ENCODE measurements around the gene RTL5. TPM values are rescaled to one million over a fixed set of nuclear protein-coding genes. Genes with fewer than 3 reads are reported as not detected.

RTL5 gene
- total RNA-seq, 2 experiments from 2014 or later, result 0.08 TPM

DNA sequence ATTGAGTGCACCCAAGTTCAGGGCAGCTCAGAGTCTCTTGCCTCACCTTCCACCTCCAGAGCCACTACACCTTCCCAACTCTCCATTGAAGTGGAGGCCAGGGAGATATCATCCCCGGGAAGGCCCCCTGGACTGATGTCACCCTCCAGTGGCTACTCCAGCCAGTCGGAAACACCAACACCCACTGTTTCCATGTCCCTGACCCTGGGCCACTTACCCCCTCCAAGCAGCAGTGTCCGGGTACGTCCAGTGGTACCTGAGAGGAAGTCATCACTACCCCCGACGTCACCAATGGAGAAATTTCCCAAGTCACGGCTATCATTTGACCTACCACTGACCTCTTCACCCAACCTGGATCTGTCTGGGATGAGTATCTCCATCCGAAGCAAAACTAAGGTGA is 7.8 kb upstream of the RTL5 start:
- DNase-seq, result no peak
- H3K36me3 Mint-ChIP-seq, result no peaks in the 10 kb centered on the region
- H3K9me3 Mint-ChIP-seq, result no peaks in the 10 kb centered on the region
- peaks cover 16% of the 10 kb centered on the region for H3K4me1 Mint-ChIP-seq
- H3K27me3 Mint-ChIP-seq, result peaks cover 15% of the 10 kb centered on the region
- H3K27ac Mint-ChIP-seq, result no peak overlapping the region
- no peak overlapping the region for H3K4me3 Mint-ChIP-seq

DNA sequence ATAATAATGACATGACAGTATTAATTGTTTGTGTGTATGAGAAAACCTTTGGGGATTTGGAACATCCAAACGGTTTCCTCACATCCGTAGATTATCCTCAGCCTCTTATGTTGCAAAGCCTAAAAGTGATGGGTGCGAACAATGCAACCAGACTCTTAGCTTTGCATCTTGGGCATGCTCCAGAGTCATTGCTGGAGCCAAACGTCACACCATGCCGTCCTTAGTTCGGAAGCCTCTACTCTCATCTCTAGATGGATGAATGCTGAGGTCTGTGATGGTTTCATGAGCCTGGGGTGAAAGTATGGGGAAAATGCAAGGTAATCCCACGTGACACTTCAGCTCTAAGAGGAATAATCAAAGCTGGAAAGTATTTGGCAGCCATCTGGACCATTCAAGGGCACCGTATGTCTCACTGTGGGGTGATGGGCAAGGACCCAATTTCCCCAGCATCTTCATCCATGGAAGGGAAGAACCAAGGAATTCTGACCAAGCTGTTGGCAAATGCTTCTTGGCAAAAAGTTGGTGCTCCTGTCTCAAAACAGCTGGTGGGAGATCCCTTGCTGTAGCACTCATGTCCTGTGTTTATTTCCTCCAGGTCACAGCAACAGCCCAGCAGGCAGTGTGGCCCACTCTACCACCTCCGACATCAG is 6.3 kb upstream of the RTL5 start:
- Mint-ChIP-seq H3K36me3 (no peaks in the 10 kb centered on the region), H3K27me3 (peaks cover 24% of the 10 kb centered on the region), H3K27ac (no peak overlapping the region), H3K4me1 (peaks cover 6% of the 10 kb centered on the region), H3K9me3 (no peaks in the 10 kb centered on the region), H3K4me3 (no peak overlapping the region)
- no peak for DNase-seq

DNA sequence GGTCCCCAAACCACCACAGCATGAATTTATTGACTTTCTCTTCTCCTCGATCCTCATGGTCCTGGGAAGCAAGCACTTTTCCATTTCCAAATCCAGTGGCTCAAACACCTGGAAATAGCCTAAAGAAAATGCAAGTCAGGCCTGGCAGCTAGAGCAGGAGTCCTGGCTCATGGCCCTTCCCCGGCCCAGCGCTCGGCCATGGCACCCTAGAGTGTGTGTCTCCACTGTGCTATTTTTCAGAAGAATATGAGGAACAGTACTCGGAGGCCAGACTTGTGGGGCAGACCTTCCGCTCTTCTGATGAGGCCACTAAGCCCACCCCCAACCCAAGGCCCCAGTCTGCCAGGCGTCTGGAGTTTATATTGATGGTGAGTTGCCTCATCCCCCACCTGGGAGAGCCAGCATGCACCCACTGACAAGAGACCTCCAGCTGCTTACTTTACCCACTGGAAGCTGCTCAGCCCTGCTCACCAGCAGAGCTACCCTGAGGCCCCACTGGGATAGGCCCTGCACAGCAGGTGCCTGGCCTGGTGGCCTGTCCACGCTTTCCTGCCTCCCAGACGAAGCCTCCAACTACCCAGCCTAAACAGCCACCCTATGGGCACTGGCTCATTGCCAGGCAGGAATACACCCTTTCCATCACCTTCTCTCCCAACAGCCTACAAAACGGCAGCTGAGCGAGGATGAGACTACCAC is 2.3 kb upstream of the RTL5 start:
- Mint-ChIP-seq H3K36me3 (no peaks in the 10 kb centered on the region), H3K4me3 (no peak overlapping the region), H3K27ac (no peak overlapping the region), H3K27me3 (peaks cover 45% of the 10 kb centered on the region), H3K9me3 (no peaks in the 10 kb centered on the region), H3K4me1 (peaks cover 2% of the 10 kb centered on the region)
- DNase-seq, result no peak

DNA sequence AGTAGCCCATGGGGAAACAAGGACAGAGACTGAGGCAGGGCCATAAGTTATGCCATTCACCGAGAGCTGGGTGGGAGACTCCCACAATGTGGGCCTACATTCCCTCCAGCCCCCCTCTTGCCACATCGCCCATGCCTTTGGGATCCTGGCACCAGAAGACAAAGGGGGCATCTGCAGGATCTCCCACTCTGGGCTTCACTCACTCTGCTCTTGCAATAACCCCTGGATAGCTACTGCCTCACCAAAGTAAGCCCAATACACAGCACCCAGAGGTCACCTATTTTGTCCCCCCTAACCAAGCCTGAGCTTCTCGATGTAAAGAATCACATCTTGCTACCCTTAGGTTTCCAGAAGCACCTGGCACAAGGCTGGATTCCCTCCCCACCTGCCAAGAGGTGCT is 741 bp upstream of the RTL5 start:
- Mint-ChIP-seq H3K9me3 (no peaks in the 10 kb centered on the region), H3K27me3 (peaks cover 54% of the 10 kb centered on the region), H3K4me1 (peaks cover 2% of the 10 kb centered on the region), H3K27ac (no peak overlapping the region), H3K36me3 (no peaks in the 10 kb centered on the region), H3K4me3 (no peak overlapping the region)
- DNase-seq, result no peak

DNA sequence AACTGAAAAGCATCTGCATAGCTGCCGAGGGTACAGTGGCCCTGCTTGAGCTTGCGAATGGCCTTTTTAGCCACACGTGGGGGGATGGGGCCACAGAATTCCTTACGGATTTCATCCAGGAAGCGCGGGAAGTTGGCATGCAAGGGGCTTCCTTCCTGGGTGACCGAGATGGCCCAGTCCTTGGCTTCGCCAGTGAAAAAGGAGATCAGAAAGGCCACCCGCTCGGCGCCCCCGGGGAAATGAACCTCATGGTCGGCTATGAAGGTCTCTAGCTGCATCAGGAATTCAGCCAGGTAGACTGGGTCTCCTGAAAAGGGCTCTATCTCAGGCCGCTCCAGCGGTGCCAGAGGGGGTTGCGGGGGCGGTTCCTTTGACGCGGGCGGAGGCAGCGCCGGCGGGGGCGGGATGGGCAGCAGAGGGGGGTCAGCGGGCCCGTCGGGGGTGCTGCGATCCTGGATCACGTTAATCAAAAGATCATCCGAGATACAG is 909 bp downstream of the RTL5 start:
- Mint-ChIP-seq H3K9me3 (no peaks in the 10 kb centered on the region), H3K27me3 (peaks cover 58% of the 10 kb centered on the region), H3K4me1 (peaks cover 8% of the 10 kb centered on the region), H3K4me3 (no peak overlapping the region), H3K27ac (no peak overlapping the region), H3K36me3 (no peaks in the 10 kb centered on the region)
- DNase-seq, result no peak

DNA sequence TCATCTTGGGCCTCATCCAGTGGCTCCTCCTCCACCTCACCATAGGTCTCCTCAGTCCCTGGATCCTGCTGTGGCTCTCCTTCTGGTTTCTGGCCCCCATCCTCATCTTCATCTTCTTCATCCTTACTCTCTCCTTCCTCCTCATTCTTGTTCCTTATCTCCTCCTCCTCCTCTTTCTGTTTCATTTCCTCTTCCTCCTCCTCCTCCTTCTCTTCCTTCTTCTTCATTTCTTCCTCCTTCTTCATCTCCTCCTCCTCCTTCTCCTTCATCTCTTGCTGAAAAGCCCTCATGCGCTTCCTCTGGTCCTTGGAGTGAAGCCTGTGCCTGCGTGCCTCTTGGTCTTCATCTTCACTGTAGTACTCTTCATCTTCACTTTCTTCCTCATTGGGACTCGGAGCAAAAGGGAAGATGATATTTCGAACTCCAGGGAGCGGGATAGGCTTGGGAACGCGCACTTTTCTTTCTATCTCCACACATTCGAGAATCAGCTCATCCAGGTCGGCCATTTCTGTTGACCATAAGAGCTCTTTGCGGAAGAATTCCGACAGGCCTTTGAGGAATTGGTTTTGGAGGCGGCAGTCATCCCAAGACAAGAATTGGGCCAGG is 1.5 kb downstream of the RTL5 start:
- DNase-seq, result no peak
- peaks cover 62% of the 10 kb centered on the region for H3K27me3 Mint-ChIP-seq
- H3K4me1 Mint-ChIP-seq, result peaks cover 8% of the 10 kb centered on the region
- H3K36me3 Mint-ChIP-seq, result no peaks in the 10 kb centered on the region
- H3K4me3 Mint-ChIP-seq, result no peak overlapping the region
- H3K9me3 Mint-ChIP-seq, result no peaks in the 10 kb centered on the region
- H3K27ac Mint-ChIP-seq, result no peak overlapping the region

DNA sequence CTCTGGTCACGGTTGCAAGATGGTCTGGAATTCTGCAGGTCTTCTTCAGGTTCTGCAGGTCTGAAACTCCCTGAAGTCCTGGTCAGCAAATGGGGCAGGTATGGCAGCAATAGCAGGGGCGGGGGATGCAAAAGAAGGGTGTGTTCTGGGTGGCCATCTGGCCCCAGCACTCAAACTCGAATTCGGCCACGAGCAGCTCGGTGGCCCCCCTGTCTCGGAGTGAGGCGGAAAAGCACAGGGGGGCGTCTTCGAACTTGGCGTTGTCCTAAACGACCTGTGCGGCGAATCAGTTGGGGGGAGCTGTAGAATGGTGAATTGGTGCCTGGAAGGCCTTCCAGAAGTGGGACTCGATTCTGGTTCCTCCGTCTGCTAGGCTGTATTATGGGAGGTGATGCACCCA is 2.1 kb downstream of the RTL5 start:
- Mint-ChIP-seq H3K27ac (no peak overlapping the region), H3K9me3 (no peaks in the 10 kb centered on the region), H3K4me1 (peaks cover 8% of the 10 kb centered on the region), H3K4me3 (no peak overlapping the region), H3K36me3 (no peaks in the 10 kb centered on the region), H3K27me3 (peaks cover 67% of the 10 kb centered on the region)
- DNase-seq, result no peak

DNA sequence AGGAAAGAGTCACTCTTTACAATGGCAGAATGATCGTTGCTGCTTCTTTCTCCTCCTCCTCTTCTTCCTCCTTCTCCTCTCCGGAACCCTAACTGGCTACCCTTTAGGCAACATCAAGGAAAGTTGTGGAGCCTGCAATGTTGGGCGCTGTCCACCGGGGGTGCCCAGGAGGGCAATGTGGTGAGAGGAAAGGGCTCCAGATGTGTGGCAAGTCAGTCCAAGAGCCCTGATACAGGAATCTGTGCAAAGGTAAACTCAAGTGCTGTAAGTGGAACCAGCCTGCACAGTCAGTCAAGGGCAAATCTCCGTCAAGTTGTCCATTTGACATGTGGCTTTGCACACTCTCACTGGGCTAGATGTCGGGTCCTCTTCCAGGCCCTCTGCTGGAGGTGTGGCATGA is 2.8 kb downstream of the RTL5 start:
- H3K27ac Mint-ChIP-seq, result no peak overlapping the region
- H3K4me3 Mint-ChIP-seq, result no peak overlapping the region
- no peaks in the 10 kb centered on the region for H3K9me3 Mint-ChIP-seq
- H3K4me1 Mint-ChIP-seq, result peaks cover 8% of the 10 kb centered on the region
- peaks cover 68% of the 10 kb centered on the region for H3K27me3 Mint-ChIP-seq
- no peaks in the 10 kb centered on the region for H3K36me3 Mint-ChIP-seq
- DNase-seq, result peak; percentile 27

DNA sequence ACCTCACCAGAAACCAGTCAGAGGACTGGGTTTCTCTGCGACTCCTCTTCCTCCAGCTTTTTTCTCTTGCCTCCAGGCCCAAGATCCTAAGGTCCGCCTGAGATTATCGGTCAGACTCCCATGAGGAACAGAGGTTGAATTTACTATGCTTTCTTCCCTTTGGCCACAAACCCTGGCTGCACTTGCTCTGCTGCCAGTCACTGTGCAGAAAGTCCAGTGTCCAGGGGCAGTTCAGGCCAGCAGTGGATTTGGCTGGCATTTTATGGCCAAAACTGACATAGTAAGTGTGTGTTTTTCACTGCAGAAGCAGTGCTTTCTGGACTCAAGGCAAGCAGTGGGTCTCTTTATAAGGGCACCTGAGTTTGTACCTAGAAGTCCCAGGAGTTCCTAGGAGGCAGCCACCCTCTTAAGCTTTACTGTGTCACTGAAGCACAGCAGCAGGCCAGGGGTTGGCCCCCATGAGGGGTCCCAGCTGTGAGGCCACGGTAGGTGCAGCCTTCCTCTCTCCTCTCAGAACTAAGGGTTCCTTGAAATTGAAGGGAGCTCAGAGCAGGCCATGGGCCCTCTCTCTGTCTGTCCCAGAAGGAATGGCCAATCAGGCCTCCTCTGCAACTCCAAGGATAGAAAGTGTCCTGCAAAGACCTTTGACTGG is 3.4 kb downstream of the RTL5 start:
- no peak overlapping the region for H3K27ac Mint-ChIP-seq
- H3K27me3 Mint-ChIP-seq, result peaks cover 65% of the 10 kb centered on the region
- H3K36me3 Mint-ChIP-seq, result no peaks in the 10 kb centered on the region
- DNase-seq, result no peak
- peaks cover 8% of the 10 kb centered on the region for H3K4me1 Mint-ChIP-seq
- no peaks in the 10 kb centered on the region for H3K9me3 Mint-ChIP-seq
- H3K4me3 Mint-ChIP-seq, result no peak overlapping the region

DNA sequence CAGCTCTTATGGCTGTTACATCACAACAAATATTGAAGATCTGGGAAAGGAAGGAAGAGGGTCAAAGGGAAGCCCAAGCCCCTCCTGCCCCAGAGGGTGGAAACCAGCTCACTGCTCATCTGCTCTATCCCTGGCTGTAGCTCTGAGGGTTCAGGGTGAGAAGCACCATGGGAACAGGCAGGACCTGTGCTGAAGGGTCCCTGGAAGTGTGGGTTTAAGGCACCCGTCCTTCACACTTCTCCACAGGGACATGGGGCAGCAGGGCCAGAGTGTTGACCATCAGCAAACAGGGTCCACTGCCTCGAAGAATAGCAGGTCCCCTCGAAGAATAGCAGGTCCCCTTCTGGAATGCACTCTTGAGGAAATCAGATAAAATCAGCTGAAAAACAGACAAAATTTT is 4.4 kb downstream of the RTL5 start:
- no peak for DNase-seq
- Mint-ChIP-seq H3K27ac (no peak overlapping the region), H3K4me3 (no peak overlapping the region), H3K27me3 (peaks cover 56% of the 10 kb centered on the region), H3K36me3 (no peaks in the 10 kb centered on the region), H3K4me1 (peaks cover 8% of the 10 kb centered on the region), H3K9me3 (no peaks in the 10 kb centered on the region)

DNA sequence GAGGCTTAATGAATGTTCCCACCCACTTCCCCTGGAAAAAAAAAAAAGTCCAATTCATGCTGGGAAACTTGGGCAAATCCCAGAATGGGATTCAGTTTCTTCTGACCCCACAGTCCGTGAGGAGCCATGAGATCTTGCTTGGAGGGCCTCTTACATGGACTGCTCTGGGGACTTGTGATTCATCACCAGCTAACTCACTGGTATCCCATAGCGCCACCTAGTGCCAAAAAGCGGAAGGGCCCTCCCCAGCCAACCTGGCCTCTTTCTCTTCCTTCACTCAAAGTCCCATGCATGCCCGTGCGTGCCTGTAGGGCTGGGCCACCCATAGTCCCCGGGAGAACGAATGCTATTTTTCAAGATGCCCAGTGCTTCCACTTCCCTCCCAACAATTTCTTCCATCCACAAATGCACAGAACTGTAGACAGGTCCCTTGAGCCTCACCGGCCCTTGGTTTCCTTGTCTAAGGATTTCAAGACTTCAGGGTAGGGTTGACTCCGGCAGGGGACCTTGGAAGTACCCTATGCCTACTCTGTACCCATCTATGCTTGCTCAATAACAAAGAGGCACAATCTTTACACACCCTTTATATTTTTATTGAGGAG is 5.1 kb downstream of the RTL5 start:
- Mint-ChIP-seq H3K4me1 (peaks cover 9% of the 10 kb centered on the region), H3K9me3 (no peaks in the 10 kb centered on the region), H3K36me3 (no peaks in the 10 kb centered on the region), H3K27me3 (peaks cover 52% of the 10 kb centered on the region), H3K27ac (no peak overlapping the region), H3K4me3 (no peak overlapping the region)
- DNase-seq, result peak; percentile 59

DNA sequence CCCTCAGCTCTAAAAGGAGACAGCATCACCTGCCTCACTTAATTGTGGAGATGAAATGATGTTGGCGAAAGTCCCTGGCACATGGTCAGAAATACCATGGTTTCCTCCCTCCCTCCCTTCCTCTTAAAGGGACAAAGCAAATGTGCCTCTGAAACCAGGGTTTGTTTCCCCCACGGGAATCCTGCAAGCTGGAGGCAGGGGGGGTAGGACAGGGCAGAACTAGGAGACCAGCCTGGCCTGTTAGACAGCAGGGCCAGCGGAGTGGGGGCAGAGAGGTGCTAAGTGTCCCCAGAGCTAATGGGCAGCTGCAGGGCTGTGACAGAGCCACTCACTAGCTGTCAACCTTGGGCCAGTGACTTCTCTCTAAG is 5.7 kb downstream of the RTL5 start:
- Mint-ChIP-seq H3K9me3 (no peaks in the 10 kb centered on the region), H3K27me3 (peaks cover 48% of the 10 kb centered on the region), H3K27ac (no peak overlapping the region), H3K36me3 (no peaks in the 10 kb centered on the region), H3K4me3 (no peak overlapping the region), H3K4me1 (peaks cover 13% of the 10 kb centered on the region)
- no peak for DNase-seq

DNA sequence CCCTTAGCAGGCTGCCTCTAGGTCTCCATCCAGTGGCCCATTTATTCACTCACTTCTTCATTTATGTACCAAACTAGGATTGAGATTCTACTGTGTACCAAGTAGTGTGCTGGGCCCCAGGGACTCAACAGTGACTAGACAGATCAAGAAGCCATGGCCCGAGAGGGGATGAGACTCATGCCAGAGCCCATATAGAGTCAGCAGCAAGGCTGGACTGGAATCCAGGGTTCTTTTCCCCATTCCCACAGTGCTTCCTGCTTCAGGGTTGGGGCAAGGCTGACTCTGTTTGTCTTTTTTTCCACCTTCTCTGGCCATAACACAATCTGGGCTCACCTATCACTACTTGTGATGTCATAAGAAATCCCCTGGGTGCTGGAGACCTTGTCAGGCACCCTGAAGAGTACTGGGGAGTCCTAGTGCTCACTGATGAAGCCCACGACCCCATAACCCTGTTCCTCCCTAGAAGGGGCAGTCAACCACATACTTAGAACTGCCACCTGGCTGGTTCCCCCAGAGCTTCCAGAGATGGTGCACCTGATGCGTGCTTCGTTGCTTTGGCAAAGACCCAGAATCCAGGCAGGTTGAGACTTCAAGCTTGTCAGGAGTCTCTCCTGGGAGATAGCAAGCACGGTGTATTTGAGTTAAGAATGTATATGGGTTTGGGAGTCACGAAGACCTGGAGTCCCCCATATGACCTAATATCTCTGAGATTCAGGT is 6.2 kb downstream of the RTL5 start:
- H3K9me3 Mint-ChIP-seq, result no peaks in the 10 kb centered on the region
- DNase-seq, result no peak
- peaks cover 16% of the 10 kb centered on the region for H3K4me1 Mint-ChIP-seq
- H3K36me3 Mint-ChIP-seq, result no peaks in the 10 kb centered on the region
- H3K27ac Mint-ChIP-seq, result no peak overlapping the region
- peaks cover 46% of the 10 kb centered on the region for H3K27me3 Mint-ChIP-seq
- H3K4me3 Mint-ChIP-seq, result no peak overlapping the region

DNA sequence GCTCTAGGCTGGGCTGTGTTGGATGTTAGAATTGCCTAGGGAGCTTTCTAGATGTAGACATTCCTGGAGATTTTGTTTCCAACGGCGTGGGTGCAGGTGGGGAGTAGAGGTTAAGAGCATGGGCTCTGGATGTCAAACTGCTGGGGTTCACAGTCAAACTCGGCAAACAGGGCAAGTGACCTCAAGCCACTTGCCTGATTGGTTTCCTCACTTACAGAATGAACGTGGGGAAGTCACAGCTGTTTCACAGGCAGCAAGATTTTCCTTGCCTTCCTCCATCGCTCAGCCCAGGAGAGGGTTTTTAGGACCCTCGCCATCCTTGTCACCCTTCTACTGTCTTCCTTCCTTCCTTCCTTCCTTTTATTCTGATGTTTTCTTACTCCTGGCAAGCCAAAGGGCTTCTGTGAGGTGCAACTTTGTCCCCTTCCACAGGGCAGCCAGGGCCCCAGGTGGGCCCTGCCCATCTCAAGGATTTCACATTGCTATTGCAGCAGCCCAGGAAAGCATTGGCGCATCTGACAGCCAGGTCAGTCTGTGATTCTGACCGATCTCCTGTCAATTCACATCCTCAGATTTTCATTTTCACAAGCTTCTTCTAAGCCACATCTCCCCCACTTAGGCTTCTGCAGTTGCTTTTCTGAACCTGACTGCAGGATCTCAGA is 7.0 kb downstream of the RTL5 start:
- Mint-ChIP-seq H3K4me1 (peaks cover 16% of the 10 kb centered on the region), H3K9me3 (no peaks in the 10 kb centered on the region), H3K27ac (no peak overlapping the region), H3K27me3 (peaks cover 44% of the 10 kb centered on the region), H3K4me3 (no peak overlapping the region), H3K36me3 (no peaks in the 10 kb centered on the region)
- DNase-seq, result no peak

Measured in activated naive CD8-positive, alpha-beta T cell treated with anti-CD3 and anti-CD28 coated beads for 36 hours (primary cell).